Measurements from ENCODE around the gene ANO7. TPM values are rescaled to one million over a fixed set of nuclear protein-coding genes. Genes with fewer than 3 reads are reported as not detected.

ANO7 gene
- total RNA-seq, 1 donor from 2014 or later: under 0.01 TPM

DNA sequence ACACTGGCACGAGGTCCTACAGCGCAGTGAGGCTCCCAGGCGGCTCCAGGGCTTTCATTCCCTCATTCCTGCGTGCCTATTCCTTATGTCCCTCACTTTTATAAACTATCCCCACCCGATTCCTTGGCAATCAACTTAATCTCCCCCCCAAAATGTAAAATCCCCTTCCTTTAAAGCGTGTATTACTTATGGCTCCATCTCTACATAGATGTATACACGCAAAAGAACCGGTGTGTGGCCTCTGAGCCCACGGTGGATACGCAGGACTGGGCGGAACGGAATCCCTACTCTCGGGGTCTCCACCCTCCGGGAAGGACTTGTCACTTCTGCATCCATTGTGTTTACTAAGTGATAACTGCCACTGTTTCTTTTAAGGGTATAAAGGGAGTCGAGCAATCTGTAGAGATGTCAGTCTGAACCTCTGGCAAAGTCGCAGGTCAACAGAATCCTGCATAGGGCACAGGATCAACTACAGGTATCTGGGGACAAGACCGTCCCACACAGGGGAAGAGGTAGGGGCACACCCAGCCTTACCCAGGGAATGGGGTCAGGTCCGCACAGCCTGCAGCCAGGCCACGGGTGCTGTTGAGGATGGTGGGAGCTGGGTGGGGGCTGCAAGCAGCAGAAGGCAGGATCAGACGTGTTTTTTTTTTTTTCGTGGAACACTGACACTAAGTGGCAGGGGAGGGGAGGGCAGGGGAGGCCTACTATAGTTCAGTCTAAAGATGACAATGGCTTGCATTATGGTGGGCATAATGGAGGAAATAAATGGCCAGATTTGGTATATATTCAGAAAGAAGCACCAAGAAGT is 84.9 kb downstream of the ANO7 start:
- FAIRE-seq (no peak), DNase-seq (ENCODE audit: low read depth) (no peak)
- Histone ChIP-seq H3K27me3 (ENCODE audit: control insufficient read depth, insufficient read depth, low read length) (no peaks in the 10 kb centered on the region), H3K36me3 (ENCODE audit: control insufficient read depth, insufficient read depth, low read length) (peaks cover 5% of the 10 kb centered on the region), H3K4me3 (ENCODE audit: low read depth, low read length) (peak overlapping the region; percentile 68)
- TF ChIP-seq, protein P1, sequence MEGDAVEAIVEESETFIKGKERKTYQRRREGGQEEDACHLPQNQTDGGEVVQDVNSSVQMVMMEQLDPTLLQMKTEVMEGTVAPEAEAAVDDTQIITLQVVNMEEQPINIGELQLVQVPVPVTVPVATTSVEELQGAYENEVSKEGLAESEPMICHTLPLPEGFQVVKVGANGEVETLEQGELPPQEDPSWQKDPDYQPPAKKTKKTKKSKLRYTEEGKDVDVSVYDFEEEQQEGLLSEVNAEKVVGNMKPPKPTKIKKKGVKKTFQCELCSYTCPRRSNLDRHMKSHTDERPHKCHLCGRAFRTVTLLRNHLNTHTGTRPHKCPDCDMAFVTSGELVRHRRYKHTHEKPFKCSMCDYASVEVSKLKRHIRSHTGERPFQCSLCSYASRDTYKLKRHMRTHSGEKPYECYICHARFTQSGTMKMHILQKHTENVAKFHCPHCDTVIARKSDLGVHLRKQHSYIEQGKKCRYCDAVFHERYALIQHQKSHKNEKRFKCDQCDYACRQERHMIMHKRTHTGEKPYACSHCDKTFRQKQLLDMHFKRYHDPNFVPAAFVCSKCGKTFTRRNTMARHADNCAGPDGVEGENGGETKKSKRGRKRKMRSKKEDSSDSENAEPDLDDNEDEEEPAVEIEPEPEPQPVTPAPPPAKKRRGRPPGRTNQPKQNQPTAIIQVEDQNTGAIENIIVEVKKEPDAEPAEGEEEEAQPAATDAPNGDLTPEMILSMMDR (IDR thresholded peaks at IDR 0.05; ENCODE audit: insufficient read depth, low read length, severe bottlenecking): no peak

DNA sequence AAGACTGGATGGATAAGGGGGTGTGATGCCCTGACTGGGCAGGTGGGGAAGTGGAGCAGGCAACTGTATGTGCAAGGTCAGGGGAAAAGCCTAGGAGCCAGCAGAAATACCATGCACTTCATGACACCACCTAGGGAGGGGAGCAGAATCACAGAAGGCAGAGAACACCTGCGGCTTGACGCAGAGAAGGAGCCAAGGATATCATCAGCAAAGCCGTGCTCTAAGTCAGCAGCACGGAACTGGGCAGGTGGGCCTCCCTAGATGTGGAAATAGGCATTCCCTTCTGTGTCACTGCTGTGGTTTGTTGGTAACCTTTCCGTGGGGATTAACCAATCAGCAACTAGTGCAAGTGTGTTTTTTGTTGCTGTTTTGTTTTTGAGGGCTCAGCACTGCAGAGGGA is 85.7 kb downstream of the ANO7 start:
- Histone ChIP-seq H3K36me3 (ENCODE audit: control insufficient read depth, insufficient read depth, low read length) (peaks cover 2% of the 10 kb centered on the region), H3K4me3 (ENCODE audit: low read depth, low read length) (no peak overlapping the region), H3K27me3 (ENCODE audit: control insufficient read depth, insufficient read depth, low read length) (no peaks in the 10 kb centered on the region)
- TF ChIP-seq, protein P1 (IDR thresholded peaks at IDR 0.05; ENCODE audit: insufficient read depth, low read length, severe bottlenecking): peak; percentile 9
- no peak for FAIRE-seq
- no peak for DNase-seq (ENCODE audit: low read depth)

Other genes starting within 250 kb of the ANO7 start
- gene SNED1, start 190.1 kb upstream of the ANO7 start, total RNA-seq: 0.26 and 0.38 TPM in 2 replicates
- 35.5 and 35.7 TPM in 2 replicates for gene MTERF4, start 86.4 kb upstream of the ANO7 start, total RNA-seq
- gene PASK, start 39.2 kb upstream of the ANO7 start, total RNA-seq: 2.8 and 2.9 TPM in 2 replicates
- 32.4 and 51.2 TPM in 2 replicates for gene PPP1R7, start 38.2 kb upstream of the ANO7 start, total RNA-seq
- 768 and 805 TPM in 2 replicates for gene HDLBP, start 127.0 kb downstream of the ANO7 start, total RNA-seq
- gene SEPTIN2, start 127.2 kb downstream of the ANO7 start, total RNA-seq: 181 and 202 TPM in 2 replicates
- gene FARP2, start 167.6 kb downstream of the ANO7 start, total RNA-seq: 25.0 and 35.8 TPM in 2 replicates